Measurements from ENCODE around the gene VOPP1.

GRCh38 chr7:55489552-55489951 lies 82.8 kb downstream of the VOPP1 start:
- TF ChIP-seq, protein P1, sequence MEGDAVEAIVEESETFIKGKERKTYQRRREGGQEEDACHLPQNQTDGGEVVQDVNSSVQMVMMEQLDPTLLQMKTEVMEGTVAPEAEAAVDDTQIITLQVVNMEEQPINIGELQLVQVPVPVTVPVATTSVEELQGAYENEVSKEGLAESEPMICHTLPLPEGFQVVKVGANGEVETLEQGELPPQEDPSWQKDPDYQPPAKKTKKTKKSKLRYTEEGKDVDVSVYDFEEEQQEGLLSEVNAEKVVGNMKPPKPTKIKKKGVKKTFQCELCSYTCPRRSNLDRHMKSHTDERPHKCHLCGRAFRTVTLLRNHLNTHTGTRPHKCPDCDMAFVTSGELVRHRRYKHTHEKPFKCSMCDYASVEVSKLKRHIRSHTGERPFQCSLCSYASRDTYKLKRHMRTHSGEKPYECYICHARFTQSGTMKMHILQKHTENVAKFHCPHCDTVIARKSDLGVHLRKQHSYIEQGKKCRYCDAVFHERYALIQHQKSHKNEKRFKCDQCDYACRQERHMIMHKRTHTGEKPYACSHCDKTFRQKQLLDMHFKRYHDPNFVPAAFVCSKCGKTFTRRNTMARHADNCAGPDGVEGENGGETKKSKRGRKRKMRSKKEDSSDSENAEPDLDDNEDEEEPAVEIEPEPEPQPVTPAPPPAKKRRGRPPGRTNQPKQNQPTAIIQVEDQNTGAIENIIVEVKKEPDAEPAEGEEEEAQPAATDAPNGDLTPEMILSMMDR (conservative IDR thresholded peaks at IDR 0.05; ENCODE audit: low read length), result no peak
- no peak for TF ChIP-seq EZH2phosphoT487 (IDR thresholded peaks at IDR 0.05; ENCODE audit: borderline replicate concordance)
